ENCODE results near the gene MAU2.

Gene MAU2

DNA sequence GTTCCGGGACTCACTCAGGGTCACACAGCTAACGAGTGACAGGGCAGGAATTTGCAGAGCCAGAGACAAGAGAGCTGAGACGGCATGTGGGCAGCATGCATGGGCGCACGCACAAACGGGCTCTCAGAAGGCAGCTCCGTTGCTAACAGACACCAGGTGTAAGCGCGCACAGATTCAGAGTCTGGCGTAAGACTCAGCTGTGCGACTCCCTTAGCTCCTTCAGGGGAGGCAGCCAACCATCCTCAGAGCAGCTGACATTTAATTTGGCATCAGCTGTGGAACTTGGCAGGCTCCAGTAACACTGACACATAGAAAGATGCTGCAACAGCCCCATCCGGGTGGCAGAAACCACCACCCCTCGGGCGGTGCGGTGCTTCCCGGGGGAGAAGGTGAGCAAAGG, 40.1 kb upstream of the MAU2 start:
- Histone ChIP-seq H4K20me1 (ENCODE audit: control insufficient read depth, insufficient read depth, low read depth, low read length) (no peaks in the 10 kb centered on the region), H3K9me3 (ENCODE audit: control insufficient read depth, insufficient read depth, low read length) (no peaks in the 10 kb centered on the region), H3K27ac (ENCODE audit: low read depth, low read length) (no peak overlapping the region), H3K36me3 (ENCODE audit: control insufficient read depth, low read length) (peaks cover 57% of the 10 kb centered on the region), H3K79me2 (ENCODE audit: control insufficient read depth, low read length) (no peaks in the 10 kb centered on the region), H3K9me2 (replicated peaks; ENCODE audit: control insufficient read depth, low read length) (no peaks in the 10 kb centered on the region), H3K4me1 (ENCODE audit: control insufficient read depth, low read length) (no peaks in the 10 kb centered on the region), H3K27me3 (ENCODE audit: control insufficient read depth, low read length) (no peaks in the 10 kb centered on the region), H3F3A (ENCODE audit: control insufficient read depth, insufficient read depth) (no peaks in the 10 kb centered on the region), H3K4me3 (ENCODE audit: low read length) (no peak overlapping the region), H3K4me2 (ENCODE audit: low read length) (no peak overlapping the region)
- no peak for TF ChIP-seq EZH2phosphoT487 (IDR thresholded peaks at IDR 0.05; ENCODE audit: borderline replicate concordance, low read length)
- TF ChIP-seq, protein P1, sequence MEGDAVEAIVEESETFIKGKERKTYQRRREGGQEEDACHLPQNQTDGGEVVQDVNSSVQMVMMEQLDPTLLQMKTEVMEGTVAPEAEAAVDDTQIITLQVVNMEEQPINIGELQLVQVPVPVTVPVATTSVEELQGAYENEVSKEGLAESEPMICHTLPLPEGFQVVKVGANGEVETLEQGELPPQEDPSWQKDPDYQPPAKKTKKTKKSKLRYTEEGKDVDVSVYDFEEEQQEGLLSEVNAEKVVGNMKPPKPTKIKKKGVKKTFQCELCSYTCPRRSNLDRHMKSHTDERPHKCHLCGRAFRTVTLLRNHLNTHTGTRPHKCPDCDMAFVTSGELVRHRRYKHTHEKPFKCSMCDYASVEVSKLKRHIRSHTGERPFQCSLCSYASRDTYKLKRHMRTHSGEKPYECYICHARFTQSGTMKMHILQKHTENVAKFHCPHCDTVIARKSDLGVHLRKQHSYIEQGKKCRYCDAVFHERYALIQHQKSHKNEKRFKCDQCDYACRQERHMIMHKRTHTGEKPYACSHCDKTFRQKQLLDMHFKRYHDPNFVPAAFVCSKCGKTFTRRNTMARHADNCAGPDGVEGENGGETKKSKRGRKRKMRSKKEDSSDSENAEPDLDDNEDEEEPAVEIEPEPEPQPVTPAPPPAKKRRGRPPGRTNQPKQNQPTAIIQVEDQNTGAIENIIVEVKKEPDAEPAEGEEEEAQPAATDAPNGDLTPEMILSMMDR (IDR thresholded peaks at IDR 0.05; ENCODE audit: low read depth, low read length, poor library complexity, severe bottlenecking) = no peak

DNA sequence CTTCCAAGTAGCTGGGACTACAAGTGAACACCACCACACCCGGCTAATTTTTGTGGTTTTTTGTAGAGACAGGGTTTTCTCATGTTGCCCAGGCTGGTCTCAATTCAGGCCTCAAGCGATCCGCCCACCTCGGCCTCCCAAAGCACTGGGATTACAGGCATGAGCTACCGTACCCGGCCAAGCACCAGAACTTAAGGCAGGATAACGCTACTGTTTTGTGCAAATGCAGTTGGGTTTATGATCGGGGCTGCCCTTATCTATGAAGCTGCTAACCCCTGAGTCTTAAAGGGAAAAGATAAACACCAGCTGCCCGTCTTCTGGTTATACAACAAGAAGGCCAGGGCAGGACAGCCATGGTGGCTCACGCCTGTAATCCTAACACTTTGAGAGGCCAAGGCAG, 34.9 kb upstream of the MAU2 start:
- H3K4me1 ChIP-seq (ENCODE audit: control insufficient read depth, low read length) = no peaks in the 10 kb centered on the region
- H3K9me3 ChIP-seq (ENCODE audit: control insufficient read depth, insufficient read depth, low read length) = no peaks in the 10 kb centered on the region
- H3K4me3 ChIP-seq (ENCODE audit: low read length) = no peak overlapping the region
- no peak overlapping the region for H3K27ac ChIP-seq (ENCODE audit: low read depth, low read length)
- H3K9me2 ChIP-seq (replicated peaks; ENCODE audit: control insufficient read depth, low read length) = no peaks in the 10 kb centered on the region
- H3F3A ChIP-seq (ENCODE audit: control insufficient read depth, insufficient read depth) = no peaks in the 10 kb centered on the region
- H4K20me1 ChIP-seq (ENCODE audit: control insufficient read depth, insufficient read depth, low read depth, low read length) = no peaks in the 10 kb centered on the region
- TF ChIP-seq, protein P1 (IDR thresholded peaks at IDR 0.05; ENCODE audit: low read depth, low read length, poor library complexity, severe bottlenecking) = no peak
- no peaks in the 10 kb centered on the region for H3K79me2 ChIP-seq (ENCODE audit: control insufficient read depth, low read length)
- H3K36me3 ChIP-seq (ENCODE audit: control insufficient read depth, low read length) = peaks cover 45% of the 10 kb centered on the region
- H3K4me2 ChIP-seq (ENCODE audit: low read length) = no peak overlapping the region
- no peaks in the 10 kb centered on the region for H3K27me3 ChIP-seq (ENCODE audit: control insufficient read depth, low read length)

DNA sequence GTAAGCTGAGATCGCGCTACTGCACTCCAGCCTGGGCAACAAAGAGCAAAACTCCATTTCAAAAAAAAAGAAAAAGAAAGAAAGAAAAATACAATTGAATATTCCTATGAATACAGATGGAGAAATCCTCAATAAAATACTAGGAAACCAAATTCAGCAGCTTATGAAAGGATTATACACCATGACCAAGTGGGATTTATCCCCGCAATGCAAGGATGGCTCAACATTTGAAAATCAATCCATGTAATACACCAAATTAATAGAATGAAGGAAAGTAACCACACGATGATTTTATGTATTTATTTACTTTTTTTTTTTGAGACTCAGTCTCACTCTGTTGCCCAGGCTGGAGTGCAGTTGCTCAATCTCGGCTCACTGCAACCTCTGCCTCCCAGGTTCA, 28.0 kb upstream of the MAU2 start:
- Histone ChIP-seq H3K9me2 (replicated peaks; ENCODE audit: control insufficient read depth, low read length) (no peaks in the 10 kb centered on the region), H4K20me1 (ENCODE audit: control insufficient read depth, insufficient read depth, low read depth, low read length) (no peaks in the 10 kb centered on the region), H3K4me2 (ENCODE audit: low read length) (no peak overlapping the region), H3K36me3 (ENCODE audit: control insufficient read depth, low read length) (peaks cover 35% of the 10 kb centered on the region), H3K4me1 (ENCODE audit: control insufficient read depth, low read length) (no peaks in the 10 kb centered on the region), H3K27ac (ENCODE audit: low read depth, low read length) (no peak overlapping the region), H3K4me3 (ENCODE audit: low read length) (no peak overlapping the region), H3K27me3 (ENCODE audit: control insufficient read depth, low read length) (no peaks in the 10 kb centered on the region), H3K9me3 (ENCODE audit: control insufficient read depth, insufficient read depth, low read length) (no peaks in the 10 kb centered on the region), H3F3A (ENCODE audit: control insufficient read depth, insufficient read depth) (no peaks in the 10 kb centered on the region), H3K79me2 (ENCODE audit: control insufficient read depth, low read length) (no peaks in the 10 kb centered on the region)
- TF ChIP-seq, protein P1 (IDR thresholded peaks at IDR 0.05; ENCODE audit: low read depth, low read length, poor library complexity, severe bottlenecking) = no peak

DNA sequence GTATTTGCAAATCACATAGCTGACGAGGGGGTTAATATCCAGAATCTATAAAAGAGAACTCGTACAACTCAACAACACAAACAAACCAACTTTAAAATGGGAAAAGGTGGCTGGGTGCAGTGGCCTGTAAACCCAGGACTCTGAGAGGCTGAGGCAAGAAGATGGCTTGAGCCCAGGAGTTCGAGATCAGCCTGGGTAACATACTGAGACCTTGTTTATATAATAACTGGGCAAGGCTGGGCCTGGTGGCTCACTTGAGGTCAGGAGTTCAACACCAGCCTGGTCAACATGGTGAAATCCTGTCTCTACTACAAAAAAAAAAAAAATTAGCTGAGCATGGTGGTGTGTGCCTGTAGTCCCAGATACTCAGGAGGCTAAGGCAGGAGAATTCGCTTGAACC, 25.7 kb upstream of the MAU2 start:
- TF ChIP-seq, protein P1 (IDR thresholded peaks at IDR 0.05; ENCODE audit: low read depth, low read length, poor library complexity, severe bottlenecking) = no peak
- no peak for TF ChIP-seq EZH2phosphoT487 (IDR thresholded peaks at IDR 0.05; ENCODE audit: borderline replicate concordance, low read length)

More for the DNA sequence above, 25.7 kb upstream of the MAU2 start:
- H3K79me2 ChIP-seq (ENCODE audit: control insufficient read depth, low read length) = no peaks in the 10 kb centered on the region
- peaks cover 31% of the 10 kb centered on the region for H3K36me3 ChIP-seq (ENCODE audit: control insufficient read depth, low read length)
- no peak overlapping the region for H3K4me2 ChIP-seq (ENCODE audit: low read length)
- H3K4me1 ChIP-seq (ENCODE audit: control insufficient read depth, low read length) = no peaks in the 10 kb centered on the region
- no peak overlapping the region for H3K27ac ChIP-seq (ENCODE audit: low read depth, low read length)
- no peak overlapping the region for H3K4me3 ChIP-seq (ENCODE audit: low read length)
- H4K20me1 ChIP-seq (ENCODE audit: control insufficient read depth, insufficient read depth, low read depth, low read length) = no peaks in the 10 kb centered on the region
- H3K9me2 ChIP-seq (replicated peaks; ENCODE audit: control insufficient read depth, low read length) = no peaks in the 10 kb centered on the region
- H3K9me3 ChIP-seq (ENCODE audit: control insufficient read depth, insufficient read depth, low read length) = no peaks in the 10 kb centered on the region
- no peaks in the 10 kb centered on the region for H3K27me3 ChIP-seq (ENCODE audit: control insufficient read depth, low read length)
- H3F3A ChIP-seq (ENCODE audit: control insufficient read depth, insufficient read depth) = no peaks in the 10 kb centered on the region

All from DOHH2 (cell line).